H1 (cell line): ENCODE data around the gene DNAJB6. TPM values are rescaled to one million over a fixed set of nuclear protein-coding genes. Genes with fewer than 3 reads are reported as not detected.

ENCODE experiments used
- CTCF ChIA-PET: fragments of 300-600 bp; sonication (Branson Sonifier 250); formaldehyde crosslinking; loops from one replicate; lab custom pipeline; 2021; ENCODE audit not compliant: partially characterized antibody; lab: Charles Lee
- POLR2A ChIA-PET: fragments of 300-600 bp; sonication (Branson Sonifier 250); formaldehyde crosslinking; loops from one replicate; lab custom pipeline; 2021; ENCODE audit warnings: inconsistent platforms; ENCODE audit not compliant: partially characterized antibody; lab: Charles Lee
- DNase-seq, 2 experiments: peaks; one replicate each; pipeline versions ENCODE4 v3.0.0 to v3.0.0-alpha.2; 2010 to 2022; ENCODE audit warnings: low spot score in 2 of 2, low read depth in 1 of 2, mixed read lengths in 1 of 2
- FAIRE-seq: peaks from 2 replicates; lab custom pipeline; 2011; peaks lifted over from hg19 to GRCh38; lab: Jason Lieb, UNC
- H2AFZ ChIP-seq: 2 replicates; pipeline ENCODE4 v1.8.1; 2012; ENCODE audit warnings: low read length, inconsistent platforms
- H2AK5ac ChIP-seq: 2 replicates; pipeline ENCODE4 v1.6.1; 2013; ENCODE audit warnings: low read depth, low read length
- H2BK120ac ChIP-seq: replicated peaks from 2 replicates; pipeline ENCODE3; 2013; ENCODE audit warnings: low read depth, low read length, inconsistent platforms
- H2BK12ac ChIP-seq: 2 replicates; pipeline ENCODE4 v1.6.1; 2013; ENCODE audit warnings: low read depth, low read length
- H2BK15ac ChIP-seq: 2 replicates; pipeline ENCODE4 v1.6.1; 2013; ENCODE audit warnings: low read length
- H2BK20ac ChIP-seq: 2 replicates; pipeline ENCODE4 v1.6.1; 2013; ENCODE audit warnings: low read length
- H2BK5ac ChIP-seq: 2 replicates; pipeline ENCODE4 v1.6.1; 2013; ENCODE audit warnings: low read depth, low read length
- H3K14ac ChIP-seq: 2 replicates; pipeline ENCODE4 v1.6.1; 2013; ENCODE audit warnings: inconsistent platforms; ENCODE audit not compliant: insufficient read length
- H3K18ac ChIP-seq: 2 replicates; pipeline ENCODE4 v1.6.1; 2013; ENCODE audit warnings: low read length; ENCODE audit errors: extremely low read depth
- H3K23ac ChIP-seq: 2 replicates; pipeline ENCODE4 v1.6.1; 2013; ENCODE audit warnings: inconsistent platforms; ENCODE audit not compliant: insufficient read length
- H3K23me2 ChIP-seq: 2 replicates; pipeline ENCODE4 v1.6.1; 2013; ENCODE audit warnings: low read depth, low read length
- H3K27ac ChIP-seq: 2 replicates; pipeline ENCODE4 v1.6.1; 2011; ENCODE audit warnings: low read depth, low read length, inconsistent platforms
- H3K27me3 ChIP-seq, 4 experiments: replicated peaks in 1 of 4; 1 replicate in 1 of 4; 2 replicates in 3 of 4; pipeline versions ENCODE4 v1.6.1 to v1.8.1; 2011 to 2013; ENCODE audit warnings: low read length in 3 of 4, mild to moderate bottlenecking in 3 of 4, inconsistent platforms in 2 of 4, mixed read lengths in 2 of 4, moderate library complexity in 1 of 4; ENCODE audit not compliant: control insufficient read depth in 3 of 4, insufficient read depth in 3 of 4; ENCODE audit errors: extremely low read depth in 1 of 4
- H3K36me3 ChIP-seq, 4 experiments: 2 replicates each; pipeline versions ENCODE4 v1.6.1 to v1.8.1; 2011 to 2013; ENCODE audit warnings: mild to moderate bottlenecking in 4 of 4, low read length in 3 of 4, moderate library complexity in 2 of 4, control low read depth in 1 of 4, inconsistent platforms in 1 of 4; ENCODE audit not compliant: insufficient read depth in 4 of 4, control insufficient read depth in 2 of 4
- H3K4ac ChIP-seq: replicated peaks from 2 replicates; pipeline ENCODE3; 2013; ENCODE audit warnings: low read length, low read depth, mixed read lengths, inconsistent platforms; ENCODE audit not compliant: insufficient read length
- H3K4me1 ChIP-seq, 4 experiments: replicated peaks in 1 of 4; 1 replicate in 1 of 4; 2 replicates in 3 of 4; pipeline versions ENCODE4 v1.6.1 to v1.8.1; 2011 to 2013; ENCODE audit warnings: low read length in 3 of 4, inconsistent platforms in 2 of 4, mixed read lengths in 1 of 4; ENCODE audit not compliant: insufficient read depth in 4 of 4, control insufficient read depth in 3 of 4
- H3K4me2 ChIP-seq, 2 experiments: 2 replicates each; pipeline versions ENCODE4 v1.6.1 to v1.8.1; 2011 to 2013; ENCODE audit warnings: low read depth in 2 of 2, low read length in 2 of 2, control low read depth in 1 of 2, inconsistent platforms in 1 of 2, mild to moderate bottlenecking in 1 of 2; ENCODE audit not compliant: insufficient read depth in 1 of 2
- H3K4me3 ChIP-seq, 4 experiments: fragments of 200-600, 300-600 bp in 1 of 4; sonication (generic), shearing (Covaris generic), sonication (Bioruptor Twin) in 1 of 4; 2 replicates each; pipeline versions ENCODE4 v1.5.1 to v1.8.1; 2011 to 2016; ENCODE audit warnings: low read length in 4 of 4, low read depth in 3 of 4, control low read depth in 2 of 4, inconsistent platforms in 2 of 4, mild to moderate bottlenecking in 2 of 4, mixed read lengths in 1 of 4, moderate library complexity in 1 of 4; ENCODE audit not compliant: insufficient read depth in 2 of 4; ENCODE audit errors: extremely low read depth in 1 of 4
- H3K56ac ChIP-seq: replicated peaks from 2 replicates; pipeline ENCODE3; 2013; ENCODE audit warnings: low read depth, mild to moderate bottlenecking, mixed read lengths, low read length, inconsistent platforms; ENCODE audit not compliant: insufficient read length
- H3K79me1 ChIP-seq: 2 replicates; pipeline ENCODE4 v1.6.1; 2013; ENCODE audit warnings: low read depth, low read length, control low read depth
- H3K79me2 ChIP-seq, 2 experiments: 2 replicates each; pipeline versions ENCODE4 v1.6.1 to v1.8.1; 2012 to 2013; ENCODE audit warnings: low read length in 2 of 2, mild to moderate bottlenecking in 2 of 2, inconsistent platforms in 1 of 2; ENCODE audit not compliant: insufficient read depth in 2 of 2, control insufficient read depth in 1 of 2
- H3K9ac ChIP-seq, 4 experiments: replicated peaks in 1 of 4; 1 replicate in 1 of 4; 2 replicates in 3 of 4; pipeline versions ENCODE4 v1.6.1 to v1.8.1; 2011 to 2013; ENCODE audit warnings: low read depth in 3 of 4, low read length in 3 of 4, control low read depth in 2 of 4, mild to moderate bottlenecking in 2 of 4, moderate library complexity in 2 of 4, inconsistent platforms in 1 of 4; ENCODE audit errors: extremely low read depth in 1 of 4
- H3K9me3 ChIP-seq, 2 experiments: 2 replicates each; pipeline versions ENCODE4 v1.6.1 to v1.8.1; 2012 to 2013; ENCODE audit warnings: mild to moderate bottlenecking in 2 of 2, moderate library complexity in 2 of 2, control low read depth in 1 of 2, inconsistent platforms in 1 of 2, low read depth in 1 of 2, low read length in 1 of 2, mixed read lengths in 1 of 2; ENCODE audit not compliant: insufficient read depth in 2 of 2
- H4K20me1 ChIP-seq, 2 experiments: replicated peaks in 1 of 2; 2 replicates each; pipeline versions ENCODE3 to v1.8.1; 2011 to 2013; ENCODE audit warnings: inconsistent platforms in 2 of 2, low read length in 2 of 2, mild to moderate bottlenecking in 1 of 2; ENCODE audit not compliant: insufficient read depth in 2 of 2, control insufficient read depth in 1 of 2
- H4K5ac ChIP-seq: 2 replicates; pipeline ENCODE4 v1.6.1; 2013; ENCODE audit warnings: low read length, low read depth, mixed read lengths, inconsistent platforms; ENCODE audit not compliant: insufficient read length
- H4K8ac ChIP-seq: 2 replicates; pipeline ENCODE4 v1.8.0; 2013; ENCODE audit warnings: mild to moderate bottlenecking, moderate library complexity, low read length, inconsistent platforms; ENCODE audit not compliant: insufficient read depth; ENCODE audit errors: extremely low read depth
- H4K91ac ChIP-seq: replicated peaks from 2 replicates; pipeline ENCODE3; 2013; ENCODE audit warnings: low read length, mixed read lengths, inconsistent platforms; ENCODE audit not compliant: insufficient read length
- CBX5 ChIP-seq: fragments of 300-800, 300-1000 bp; sonication (generic); IDR thresholded peaks from 2 replicates; pipeline ENCODE4 v1.7.1; 2016; ENCODE audit warnings: antibody characterized with exemption, low read length, low read depth
- CTBP2 ChIP-seq: IDR thresholded peaks from 2 replicates; pipeline ENCODE4 v1.7.0; 2011; ENCODE audit warnings: borderline replicate concordance, mild to moderate bottlenecking, moderate library complexity, mixed read lengths, low read length; ENCODE audit not compliant: insufficient read depth, insufficient read length
- JUN ChIP-seq: IDR thresholded peaks from 2 replicates; pipeline ENCODE4 v1.6.1; 2011; ENCODE audit warnings: low read depth, mild to moderate bottlenecking, improper control_type of control experiment, low read length
- JUND ChIP-seq: IDR thresholded peaks from 2 replicates; pipeline ENCODE4 v1.6.1; 2011; ENCODE audit warnings: mild to moderate bottlenecking, improper control_type of control experiment, low read length
- POLR2AphosphoS5 ChIP-seq: IDR thresholded peaks from 2 replicates; pipeline ENCODE4 v1.6.1; 2011; ENCODE audit warnings: low read depth, low read length
- SIN3A ChIP-seq, 2 experiments: IDR thresholded peaks in 1 of 2; conservative IDR thresholded peaks in 1 of 2; 2 replicates each; pipeline ENCODE4 v1.6.1; 2011 to 2012; ENCODE audit warnings: low read length in 2 of 2, improper control_type of control experiment in 1 of 2, low read depth in 1 of 2, mild to moderate bottlenecking in 1 of 2
- SP4 ChIP-seq: IDR thresholded peaks from 2 replicates; pipeline ENCODE4 v1.6.1; 2012; ENCODE audit warnings: low read length, inconsistent platforms
- TBP ChIP-seq: IDR thresholded peaks from 2 replicates; pipeline ENCODE4 v1.6.1; 2011; ENCODE audit warnings: low read depth, low read length, improper control_type of control experiment
- WGBS, 2 experiments: shearing (Covaris generic) in 1 of 2; methylation state at CpG; one replicate each; pipeline versions ENCODE4 v1.1.6 to v1.1.7; 2013 to 2015; ENCODE audit warnings: low lambda C conversion rate in 2 of 2, mixed read lengths in 2 of 2, inconsistent platforms in 1 of 2, low coverage in 1 of 2, missing lambda C conversion rate in 1 of 2; ENCODE audit not compliant: insufficient replicate concordance in 2 of 2, insufficient coverage in 1 of 2, insufficient read length in 1 of 2; ENCODE audit errors: extremely low coverage in 1 of 2, missing lambda C conversion rate in 1 of 2; 5-methylcytosine and 5-hydroxymethylcytosine counted together
- polyA plus RNA-seq, 7 experiments: library from polyadenylated mRNA; depleted of rRNA in 3 of 7; stranded (reverse) in 5 of 7; unstranded in 2 of 7; fragments of >200 nt in 5 of 7; fragments of 200-250 nt in 2 of 7; gene quantifications; 1 replicate in 5 of 7; 2 replicates in 1 of 7; 4 replicates in 1 of 7; pipeline versions ENCODE4 v1.2.1 to v1.2.3, GENCODE V29; 2011 to 2013; ENCODE audit warnings: missing spikeins in 2 of 7, mixed read lengths in 2 of 7
- total RNA-seq: library from RNA; stranded (reverse); fragmentation: NEBNext Ultra II Directional; extraction: Animal tissue kit (Norgen Biotek cat#: 25700); gene quantifications from 2 replicates; pipeline ENCODE4 v1.2.1, GENCODE V29; 2021

DNAJB6 gene
- total and polyA plus RNA-seq, 2 of the 8 experiments (the other 6 are each of a cell fraction or from before 2014, with no cell fraction given): 166 to 295 TPM

- no peak overlapping the region for H2BK120ac ChIP-seq
- H2BK12ac ChIP-seq: peak overlapping the region; percentile 91; the same call in 1 of the 2 replicates
- no peak overlapping the region for H3K4me3 ChIP-seq
- no peak overlapping the region for H3K56ac ChIP-seq
- no peak overlapping the region for H2AK5ac ChIP-seq
- POLR2A ChIA-PET: interaction anchor here (1.0 to 4.9 kb wide), 3 partner anchors 9 to 20 kb away, joined by 3 to 34 read pairs (median 5); partner anchors contain the start of gene DNAJB6
- no peak overlapping the region for H3K27ac ChIP-seq
- no peak for FAIRE-seq
- H4K20me1 ChIP-seq: no peaks in the 10 kb centered on the region
- H3K4me2 ChIP-seq: no peak overlapping the region
- TF ChIP-seq JUN (no peak), SIN3A (conservative IDR thresholded peaks at IDR 0.05 in 1 of 2, IDR thresholded peaks at IDR 0.05 in 1 of 2; ENCODE audit: low read depth in 1 of 2, low read length in 2 of 2) (no peak), JUND (no peak), CBX5 (no peak), TBP (no peak), CTBP2 (no peak), POLR2AphosphoS5 (no peak), SP4 (no peak)
- TF ChIP-seq, all 59 proteins: peak for 0
- no peak overlapping the region for H3K23ac ChIP-seq
- H2BK5ac ChIP-seq: peak overlapping the region; percentile 40; the same call in 1 of the 2 replicates
- no peak overlapping the region for H4K91ac ChIP-seq
- no peaks in the 10 kb centered on the region for H3K79me2 ChIP-seq
- no peaks in the 10 kb centered on the region for H3K36me3 ChIP-seq
- 0 out of 2 replicates have a peak overlapping the region, but pooled peaks have one; percentile 21 for H2BK20ac ChIP-seq
- 0 out of 2 replicates have a peak overlapping the region, but pooled peaks have one; percentile 8 for H2AFZ ChIP-seq
- no peak overlapping the region for H4K8ac ChIP-seq
- no peaks in the 10 kb centered on the region; a peak in 1 of 7 replicates for H3K4me1 ChIP-seq
- peak overlapping the region; percentile 73; the same call in 1 of the 2 replicates for H2BK15ac ChIP-seq
- no peak for DNase-seq
- WGBS, 2 experiments: 89% methylated on average over 12 of the region's 12 CpGs; no CpG with 5 or more reads in 1 of the 2 experiments
- no peaks in the 10 kb centered on the region for H3K79me1 ChIP-seq
- H3K14ac ChIP-seq: no peak overlapping the region
- no peaks in the 10 kb centered on the region for H3K23me2 ChIP-seq
- CTCF ChIA-PET: interaction anchor here (0.6 to 4.0 kb wide), 7 partner anchors 10 to 56 kb away, joined by 3 to 26 read pairs (median 3); no protein-coding TSS in a partner anchor
- 0 out of 2 replicates have a peak overlapping the region, but pooled peaks have one; percentile 10 for H3K18ac ChIP-seq
- H4K5ac ChIP-seq: no peak overlapping the region
- H3K27me3 ChIP-seq: no peaks in the 10 kb centered on the region
- 0 out of 7 replicates have a peak overlapping the region, but pooled peaks of 1 of the 4 experiments have one; percentile 12 for H3K9ac ChIP-seq
- no peaks in the 10 kb centered on the region for H3K9me3 ChIP-seq
- H3K4ac ChIP-seq: no peak overlapping the region
These were observed 7.4 kb upstream of the DNAJB6 start for GRCh38 chr7:157329447-157329846.
